Nephron progenitor cell (in vitro differentiated cells): Measurements from ENCODE around the gene ATP5PB.

Experiments used
- DNase-seq: peaks from one replicate; pipeline ENCODE4 v3.0.0; 2021
- H3K27ac Mint-ChIP-seq: 2 replicates; pipeline ENCODE4 v1.8.0; 2021; ENCODE audit warnings: mild to moderate bottlenecking, moderate library complexity, mixed read lengths
- H3K27me3 Mint-ChIP-seq: 2 replicates; pipeline ENCODE4 v1.8.0; 2021; ENCODE audit warnings: mild to moderate bottlenecking, low read depth, mixed read lengths; ENCODE audit not compliant: poor library complexity
- H3K36me3 Mint-ChIP-seq: 2 replicates; pipeline ENCODE4 v1.8.0; 2021; ENCODE audit warnings: low read depth, mixed read lengths
- H3K4me1 Mint-ChIP-seq: 2 replicates; pipeline ENCODE4 v1.8.0; 2021; ENCODE audit warnings: mixed read lengths
- H3K4me3 Mint-ChIP-seq: 2 replicates; pipeline ENCODE4 v1.8.0; 2021; ENCODE audit warnings: mild to moderate bottlenecking, moderate library complexity, mixed read lengths
- H3K9me3 Mint-ChIP-seq: 2 replicates; pipeline ENCODE4 v1.8.0; 2021; ENCODE audit warnings: mild to moderate bottlenecking, moderate library complexity, mixed read lengths
- TF ChIP-seq, protein P1 (sequence below): fragments of 200-600 bp; sonication (generic); IDR thresholded peaks from 2 replicates; pipeline ENCODE4 v1.5.0; 2021; ENCODE audit warnings: antibody characterized with exemption

The ATP5PB gene

DNA sequence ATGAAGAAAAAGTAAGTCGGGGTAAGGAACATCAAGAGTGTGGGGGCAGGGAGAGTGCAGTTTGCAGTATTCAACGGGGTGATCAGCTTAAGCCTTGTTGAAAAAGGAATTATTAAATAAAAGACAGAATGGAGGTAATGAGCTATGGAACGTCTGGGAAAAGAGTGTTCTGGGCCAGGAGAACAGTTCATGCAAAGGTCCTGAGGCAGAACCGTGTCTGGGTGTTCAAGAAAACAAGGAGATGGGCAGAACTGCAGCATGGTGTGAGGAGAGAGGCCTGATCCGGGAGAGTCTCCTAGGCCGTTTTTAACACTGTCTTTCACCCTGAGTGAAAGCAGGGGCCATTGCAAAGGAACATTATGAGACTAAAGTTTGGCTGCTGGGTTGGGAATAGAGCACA is 42.0 kb upstream of the ATP5PB start:
- Mint-ChIP-seq H3K27ac (no peak overlapping the region), H3K4me3 (no peak overlapping the region), H3K36me3 (no peaks in the 10 kb centered on the region), H3K27me3 (peaks cover 16% of the 10 kb centered on the region), H3K9me3 (no peaks in the 10 kb centered on the region), H3K4me1 (no peaks in the 10 kb centered on the region)
- TF ChIP-seq, protein P1, sequence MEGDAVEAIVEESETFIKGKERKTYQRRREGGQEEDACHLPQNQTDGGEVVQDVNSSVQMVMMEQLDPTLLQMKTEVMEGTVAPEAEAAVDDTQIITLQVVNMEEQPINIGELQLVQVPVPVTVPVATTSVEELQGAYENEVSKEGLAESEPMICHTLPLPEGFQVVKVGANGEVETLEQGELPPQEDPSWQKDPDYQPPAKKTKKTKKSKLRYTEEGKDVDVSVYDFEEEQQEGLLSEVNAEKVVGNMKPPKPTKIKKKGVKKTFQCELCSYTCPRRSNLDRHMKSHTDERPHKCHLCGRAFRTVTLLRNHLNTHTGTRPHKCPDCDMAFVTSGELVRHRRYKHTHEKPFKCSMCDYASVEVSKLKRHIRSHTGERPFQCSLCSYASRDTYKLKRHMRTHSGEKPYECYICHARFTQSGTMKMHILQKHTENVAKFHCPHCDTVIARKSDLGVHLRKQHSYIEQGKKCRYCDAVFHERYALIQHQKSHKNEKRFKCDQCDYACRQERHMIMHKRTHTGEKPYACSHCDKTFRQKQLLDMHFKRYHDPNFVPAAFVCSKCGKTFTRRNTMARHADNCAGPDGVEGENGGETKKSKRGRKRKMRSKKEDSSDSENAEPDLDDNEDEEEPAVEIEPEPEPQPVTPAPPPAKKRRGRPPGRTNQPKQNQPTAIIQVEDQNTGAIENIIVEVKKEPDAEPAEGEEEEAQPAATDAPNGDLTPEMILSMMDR, result no peak
- DNase-seq, result no peak

DNA sequence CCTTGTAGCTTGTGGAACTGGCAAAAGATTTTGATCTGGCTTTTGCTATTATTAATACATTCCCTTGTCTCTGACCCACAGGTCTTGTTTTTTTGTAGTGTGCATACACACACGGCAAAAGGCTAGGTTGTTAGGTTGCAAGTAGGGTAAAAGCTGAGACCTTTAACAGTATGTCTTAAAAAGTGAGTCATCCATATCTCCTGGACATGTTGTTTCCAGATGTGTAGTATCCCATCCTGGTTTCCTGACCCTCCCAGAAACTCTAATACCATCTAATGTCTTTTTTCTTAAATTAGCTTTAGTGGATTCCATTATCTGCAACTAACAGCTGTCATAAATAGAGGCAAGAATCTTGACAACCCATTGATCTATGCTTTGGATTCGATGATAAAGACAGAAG is 36.4 kb upstream of the ATP5PB start:
- no peak overlapping the region for H3K4me3 Mint-ChIP-seq
- no peak overlapping the region for H3K27ac Mint-ChIP-seq
- H3K36me3 Mint-ChIP-seq, result peaks cover 14% of the 10 kb centered on the region
- TF ChIP-seq, protein P1, result no peak
- peaks cover 11% of the 10 kb centered on the region for H3K27me3 Mint-ChIP-seq
- H3K9me3 Mint-ChIP-seq, result no peaks in the 10 kb centered on the region
- H3K4me1 Mint-ChIP-seq, result peaks cover 8% of the 10 kb centered on the region
- DNase-seq, result no peak

DNA sequence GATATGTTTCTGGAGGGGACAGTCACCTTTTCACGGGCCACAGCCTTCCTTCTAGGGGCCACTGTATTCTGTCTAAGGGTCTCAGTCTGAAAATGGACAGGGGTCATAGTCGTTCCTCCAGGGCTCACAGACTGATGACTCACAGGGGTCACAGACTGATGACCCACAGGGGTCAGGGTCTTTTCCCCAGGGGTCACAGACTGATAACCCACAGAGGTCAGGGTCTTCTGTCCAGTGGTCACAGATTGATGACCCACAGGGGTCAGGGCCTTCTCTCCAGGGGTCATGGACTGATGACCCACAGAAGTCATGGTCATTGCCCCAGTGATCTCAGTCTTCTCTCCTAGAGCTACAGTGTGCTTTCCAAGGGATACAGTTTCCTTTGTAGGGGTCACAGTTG is 34.5 kb upstream of the ATP5PB start:
- H3K4me3 Mint-ChIP-seq, result no peak overlapping the region
- DNase-seq, result no peak
- H3K4me1 Mint-ChIP-seq, result peaks cover 17% of the 10 kb centered on the region
- H3K27me3 Mint-ChIP-seq, result peaks cover 11% of the 10 kb centered on the region
- no peaks in the 10 kb centered on the region for H3K9me3 Mint-ChIP-seq
- H3K27ac Mint-ChIP-seq, result no peak overlapping the region
- TF ChIP-seq, protein P1, result no peak
- H3K36me3 Mint-ChIP-seq, result peaks cover 14% of the 10 kb centered on the region

DNA sequence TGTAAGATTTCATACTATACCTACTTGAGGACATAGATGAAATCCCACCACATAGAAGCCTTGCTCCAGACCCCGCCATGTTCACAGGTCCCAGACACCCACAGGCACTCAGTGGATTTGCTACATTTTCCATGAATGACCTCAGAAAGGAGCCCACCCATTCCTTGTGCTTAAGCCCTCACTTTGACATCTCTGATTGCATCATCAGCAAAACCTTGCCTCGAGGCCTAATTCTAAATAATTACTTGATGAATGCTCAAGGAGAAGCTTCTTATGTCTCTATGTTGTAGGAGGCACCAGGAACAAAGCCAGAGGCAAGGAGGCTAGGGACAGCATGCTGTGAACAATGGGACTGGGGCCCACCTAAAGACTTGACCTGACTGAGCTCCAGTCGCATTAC is 33.8 kb upstream of the ATP5PB start:
- TF ChIP-seq, protein P1, result no peak
- Mint-ChIP-seq H3K4me3 (no peak overlapping the region), H3K27ac (no peak overlapping the region), H3K4me1 (peaks cover 17% of the 10 kb centered on the region), H3K9me3 (no peaks in the 10 kb centered on the region), H3K27me3 (peaks cover 11% of the 10 kb centered on the region), H3K36me3 (peaks cover 14% of the 10 kb centered on the region)
- DNase-seq, result no peak

DNA sequence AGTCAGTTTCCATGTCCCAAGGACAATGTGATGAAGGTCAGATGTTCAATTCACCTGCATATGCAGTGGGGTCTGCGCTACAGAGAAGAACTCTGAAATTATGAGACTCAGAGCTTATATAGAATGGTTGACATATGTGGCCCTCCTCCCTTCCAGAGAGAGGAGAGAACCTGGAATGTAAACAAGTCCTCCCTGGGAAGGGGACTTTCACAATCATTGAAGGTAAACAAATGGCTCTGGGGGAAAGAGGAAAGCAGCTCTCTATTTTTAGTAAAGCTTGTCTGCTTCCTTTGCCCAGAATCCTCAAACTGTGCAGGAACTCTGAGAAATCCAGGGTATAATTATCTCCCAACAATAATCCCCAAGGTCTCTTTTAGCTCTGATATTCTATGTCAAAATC is 31.5 kb upstream of the ATP5PB start:
- no peak for DNase-seq
- TF ChIP-seq, protein P1, result no peak
- no peak overlapping the region for H3K4me3 Mint-ChIP-seq
- H3K4me1 Mint-ChIP-seq, result peaks cover 17% of the 10 kb centered on the region
- peaks cover 14% of the 10 kb centered on the region for H3K36me3 Mint-ChIP-seq
- no peak overlapping the region for H3K27ac Mint-ChIP-seq
- no peaks in the 10 kb centered on the region for H3K9me3 Mint-ChIP-seq
- H3K27me3 Mint-ChIP-seq, result peaks cover 4% of the 10 kb centered on the region

DNA sequence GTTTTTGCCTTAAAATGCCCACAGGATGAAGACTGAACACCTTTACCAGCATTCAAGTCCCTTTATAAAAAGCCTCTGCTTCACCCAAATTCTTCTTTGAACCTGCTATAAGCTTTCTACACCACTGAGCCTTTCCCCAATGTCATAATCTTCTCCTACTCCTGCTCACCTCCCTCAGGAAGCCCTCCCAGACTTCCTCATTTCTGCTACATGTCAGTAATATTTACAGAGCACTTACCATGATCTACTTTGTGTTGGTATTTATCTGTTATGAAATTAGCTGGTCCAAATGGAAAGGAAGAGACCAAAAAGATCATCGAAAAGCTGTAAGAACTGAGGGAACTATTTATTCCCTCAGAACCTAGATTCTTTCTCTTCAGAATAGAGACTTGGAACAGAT is 30.2 kb upstream of the ATP5PB start:
- H3K27ac Mint-ChIP-seq, result no peak overlapping the region
- TF ChIP-seq, protein P1, result no peak

More for the DNA sequence above, 30.2 kb upstream of the ATP5PB start:
- peaks cover 17% of the 10 kb centered on the region for H3K4me1 Mint-ChIP-seq
- H3K9me3 Mint-ChIP-seq, result no peaks in the 10 kb centered on the region
- H3K4me3 Mint-ChIP-seq, result no peak overlapping the region
- H3K27me3 Mint-ChIP-seq, result no peaks in the 10 kb centered on the region
- peaks cover 11% of the 10 kb centered on the region for H3K36me3 Mint-ChIP-seq
- DNase-seq, result no peak
